WTC11 (cell line): ENCODE measurements around the gene SLC2A1.

ENCODE experiments used
- MXD4 ChIP-seq: fragments of 250-450 bp; sonication (Bioruptor Pico); IDR thresholded peaks from 2 replicates; pipeline ENCODE4 v1.8.0; 2021; ENCODE audit warnings: mild to moderate bottlenecking, moderate library complexity, borderline replicate concordance
- SP1 ChIP-seq: sonication (generic); formaldehyde crosslinking; conservative IDR thresholded peaks from 2 replicates; pipeline ENCODE4 v1.8.1; 2022; ENCODE audit warnings: missing genetic modification reagents
- TF ChIP-seq, protein P1 (sequence below): fragments of 200-600 bp; IDR thresholded peaks from 2 replicates; pipeline ENCODE4 v1.8.0; 2022; ENCODE audit warnings: antibody characterized with exemption
- TF ChIP-seq, protein P2 (sequence below): sonication (generic); formaldehyde crosslinking; IDR thresholded peaks from 2 replicates; pipeline ENCODE4 v1.8.1; 2022; ENCODE audit warnings: low read depth, missing genetic modification reagents, borderline replicate concordance

DNA sequence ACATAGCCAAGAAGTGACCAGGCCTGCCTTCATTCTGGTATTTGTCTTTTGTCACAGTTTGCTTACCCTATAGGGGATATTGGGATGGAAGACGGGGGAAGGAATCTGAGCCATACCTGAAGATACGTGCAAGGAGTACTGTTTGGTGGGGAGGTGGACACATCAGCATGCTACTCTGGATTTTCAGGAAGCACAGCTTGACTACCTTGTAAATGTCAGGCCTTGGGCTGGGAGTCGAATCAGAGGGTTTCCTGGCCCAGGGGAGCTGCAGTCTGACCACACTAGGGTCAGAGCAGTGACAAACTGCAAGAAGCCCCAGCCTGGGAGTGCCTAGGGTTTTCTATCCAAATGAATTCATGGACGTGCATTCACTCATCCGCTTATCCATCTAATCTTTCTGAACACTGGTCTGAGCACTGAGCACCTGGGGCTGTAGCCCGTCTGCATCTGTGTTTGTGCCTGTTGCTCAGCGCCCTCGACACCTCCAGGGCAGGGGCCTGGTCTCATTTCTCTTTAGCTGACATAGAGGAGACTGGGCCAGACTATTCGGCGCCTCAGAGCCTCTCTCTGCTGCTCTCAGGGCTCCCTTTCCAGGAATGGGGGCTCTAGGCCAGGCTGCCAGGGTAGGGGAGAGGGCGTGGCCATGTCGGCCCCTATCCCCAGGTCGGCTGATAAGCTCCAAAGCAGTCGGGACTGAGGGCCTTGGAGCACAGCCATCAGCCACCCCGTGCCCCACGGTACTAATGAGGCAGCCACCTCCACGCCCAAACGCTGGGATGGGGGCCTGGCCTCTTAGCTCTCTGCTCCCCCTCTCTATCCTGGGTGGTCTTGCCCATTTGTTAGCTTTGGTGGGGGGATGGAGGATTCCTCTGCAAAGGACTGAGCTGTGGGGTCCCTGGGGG lies 47.0 kb upstream of the SLC2A1 start:
- TF ChIP-seq, protein P1, sequence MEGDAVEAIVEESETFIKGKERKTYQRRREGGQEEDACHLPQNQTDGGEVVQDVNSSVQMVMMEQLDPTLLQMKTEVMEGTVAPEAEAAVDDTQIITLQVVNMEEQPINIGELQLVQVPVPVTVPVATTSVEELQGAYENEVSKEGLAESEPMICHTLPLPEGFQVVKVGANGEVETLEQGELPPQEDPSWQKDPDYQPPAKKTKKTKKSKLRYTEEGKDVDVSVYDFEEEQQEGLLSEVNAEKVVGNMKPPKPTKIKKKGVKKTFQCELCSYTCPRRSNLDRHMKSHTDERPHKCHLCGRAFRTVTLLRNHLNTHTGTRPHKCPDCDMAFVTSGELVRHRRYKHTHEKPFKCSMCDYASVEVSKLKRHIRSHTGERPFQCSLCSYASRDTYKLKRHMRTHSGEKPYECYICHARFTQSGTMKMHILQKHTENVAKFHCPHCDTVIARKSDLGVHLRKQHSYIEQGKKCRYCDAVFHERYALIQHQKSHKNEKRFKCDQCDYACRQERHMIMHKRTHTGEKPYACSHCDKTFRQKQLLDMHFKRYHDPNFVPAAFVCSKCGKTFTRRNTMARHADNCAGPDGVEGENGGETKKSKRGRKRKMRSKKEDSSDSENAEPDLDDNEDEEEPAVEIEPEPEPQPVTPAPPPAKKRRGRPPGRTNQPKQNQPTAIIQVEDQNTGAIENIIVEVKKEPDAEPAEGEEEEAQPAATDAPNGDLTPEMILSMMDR: no peak
- TF ChIP-seq, protein P2, sequence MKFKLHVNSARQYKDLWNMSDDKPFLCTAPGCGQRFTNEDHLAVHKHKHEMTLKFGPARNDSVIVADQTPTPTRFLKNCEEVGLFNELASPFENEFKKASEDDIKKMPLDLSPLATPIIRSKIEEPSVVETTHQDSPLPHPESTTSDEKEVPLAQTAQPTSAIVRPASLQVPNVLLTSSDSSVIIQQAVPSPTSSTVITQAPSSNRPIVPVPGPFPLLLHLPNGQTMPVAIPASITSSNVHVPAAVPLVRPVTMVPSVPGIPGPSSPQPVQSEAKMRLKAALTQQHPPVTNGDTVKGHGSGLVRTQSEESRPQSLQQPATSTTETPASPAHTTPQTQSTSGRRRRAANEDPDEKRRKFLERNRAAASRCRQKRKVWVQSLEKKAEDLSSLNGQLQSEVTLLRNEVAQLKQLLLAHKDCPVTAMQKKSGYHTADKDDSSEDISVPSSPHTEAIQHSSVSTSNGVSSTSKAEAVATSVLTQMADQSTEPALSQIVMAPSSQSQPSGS (CRISPR knock-in tag): no peak
- no peak for TF ChIP-seq MXD4 (CRISPR knock-in tag)
- peak; percentile 29; the same call in 1 of the 2 replicates for TF ChIP-seq SP1 (CRISPR knock-in tag)
